Activated CD8-positive, alpha-beta memory T cell treated with anti-CD3 and anti-CD28 coated beads, Interleukin-2, amount 50 U/mL, for 24 hours (primary cell): Measurements from ENCODE around the gene STIM1.

ENCODE experiments used
- DNase-seq: peaks from one replicate; pipeline ENCODE4 v3.0.0-alpha.2; 2020; ENCODE audit errors: extremely low read depth

The STIM1 gene

DNA sequence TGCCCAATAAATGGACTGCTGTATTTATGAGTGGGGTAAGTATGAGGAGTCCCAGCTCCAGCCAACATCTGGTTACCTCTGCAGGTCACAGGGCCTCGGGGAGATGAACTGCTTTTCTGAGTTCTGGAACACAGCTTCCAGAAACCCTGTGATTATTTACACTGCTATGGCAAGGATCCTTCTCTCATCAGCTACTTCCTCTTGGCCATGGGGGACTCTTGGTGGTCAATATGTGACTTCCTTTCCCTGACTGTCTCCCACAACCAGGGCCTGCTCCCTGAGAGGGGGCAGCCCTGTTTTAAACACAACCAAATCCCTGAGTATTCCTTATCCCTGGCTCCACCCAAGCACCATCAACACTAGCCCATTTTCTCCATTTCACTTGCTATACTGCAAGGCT is 24.7 kb upstream of the STIM1 start:
- no peak for DNase-seq

GRCh38 chr11:3831378-3832239 is 23.9 kb upstream of the STIM1 start:
- no peak for DNase-seq

- no peak for DNase-seq
These were observed 22.6 kb upstream of the STIM1 start for GRCh38 chr11:3832816-3833215.

DNA sequence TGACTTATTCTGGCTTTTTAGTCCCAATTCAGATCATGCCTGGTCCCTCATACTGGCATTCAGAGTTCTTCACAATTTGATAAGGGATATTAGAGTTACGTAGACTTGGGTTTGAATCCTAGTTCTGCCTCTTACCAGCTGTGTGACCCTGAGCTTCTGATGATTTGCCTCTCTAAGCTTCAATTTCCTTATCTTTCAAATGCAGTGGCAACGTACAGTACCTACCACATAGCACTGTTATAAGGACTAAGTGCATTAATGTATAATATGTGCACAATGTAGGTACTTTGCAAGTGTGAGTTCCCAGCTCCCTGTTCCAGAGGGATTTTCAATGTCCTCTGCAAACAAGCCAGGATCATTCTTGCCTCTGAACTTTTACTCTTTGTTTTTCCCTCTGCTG is 22.0 kb upstream of the STIM1 start:
- DNase-seq = no peak

DNA sequence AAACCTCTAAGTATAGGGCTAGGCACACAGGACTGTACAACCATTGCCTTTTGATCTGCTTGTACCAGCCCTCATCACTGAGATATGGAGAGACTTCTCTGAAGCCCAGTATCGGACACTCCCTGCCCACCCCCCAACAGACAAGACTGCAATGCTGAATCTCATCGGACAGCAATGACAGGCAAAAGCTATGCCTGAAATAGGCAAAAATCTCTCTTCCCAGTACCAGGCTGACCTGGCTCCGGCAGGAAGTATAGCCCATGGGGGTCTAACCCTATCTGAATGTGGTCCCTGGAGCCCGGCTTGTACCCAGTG is 21.2 kb upstream of the STIM1 start:
- no peak for DNase-seq

- DNase-seq = no peak
These were observed 20.6 kb upstream of the STIM1 start for GRCh38 chr11:3834664-3835461.

DNA sequence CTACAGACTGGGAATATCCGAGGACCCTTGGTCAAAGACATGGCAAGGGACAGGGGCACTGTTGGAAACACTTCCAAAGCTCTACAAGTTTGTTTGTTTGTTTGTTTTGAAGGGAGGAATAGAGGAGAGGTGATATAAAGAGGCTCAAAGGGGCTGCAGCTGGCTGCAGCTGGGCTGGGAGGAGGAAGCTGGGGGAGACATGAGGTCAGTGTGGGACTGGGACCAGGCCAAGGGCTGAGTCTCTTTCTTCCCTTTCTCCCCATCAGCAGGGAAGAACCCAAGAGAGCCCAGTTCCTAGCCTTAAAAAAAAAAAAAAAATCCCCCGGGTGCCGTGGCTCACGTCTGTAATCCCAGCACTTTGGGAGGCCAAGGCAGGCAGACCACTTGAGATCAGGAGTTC is 19.7 kb upstream of the STIM1 start:
- DNase-seq = no peak

DNA sequence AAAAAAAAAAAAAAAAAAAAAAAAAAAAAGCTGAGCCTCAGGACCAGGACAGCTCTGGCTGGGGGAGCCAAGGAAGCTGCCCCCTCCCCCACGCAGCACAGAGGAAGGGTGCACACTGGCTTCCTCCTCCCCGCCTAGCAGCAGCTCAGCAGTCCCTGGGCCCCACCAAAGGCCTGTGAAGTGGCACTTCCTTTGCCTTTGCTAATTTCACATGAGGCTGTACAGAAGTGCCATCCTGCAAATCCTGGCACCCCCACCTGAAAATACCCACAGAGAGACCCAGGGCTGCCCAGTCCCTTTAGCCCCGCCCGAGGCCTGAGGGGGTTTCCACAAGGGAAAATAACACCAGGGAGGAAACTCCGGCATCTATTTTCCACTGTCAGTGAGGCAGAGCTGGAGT is 18.6 kb upstream of the STIM1 start:
- DNase-seq = no peak

- no peak for DNase-seq
These were observed 17.7 kb upstream of the STIM1 start for GRCh38 chr11:3837793-3838192.

- no peak for DNase-seq
These were observed 17.0 kb upstream of the STIM1 start for GRCh38 chr11:3838504-3838903.

DNA sequence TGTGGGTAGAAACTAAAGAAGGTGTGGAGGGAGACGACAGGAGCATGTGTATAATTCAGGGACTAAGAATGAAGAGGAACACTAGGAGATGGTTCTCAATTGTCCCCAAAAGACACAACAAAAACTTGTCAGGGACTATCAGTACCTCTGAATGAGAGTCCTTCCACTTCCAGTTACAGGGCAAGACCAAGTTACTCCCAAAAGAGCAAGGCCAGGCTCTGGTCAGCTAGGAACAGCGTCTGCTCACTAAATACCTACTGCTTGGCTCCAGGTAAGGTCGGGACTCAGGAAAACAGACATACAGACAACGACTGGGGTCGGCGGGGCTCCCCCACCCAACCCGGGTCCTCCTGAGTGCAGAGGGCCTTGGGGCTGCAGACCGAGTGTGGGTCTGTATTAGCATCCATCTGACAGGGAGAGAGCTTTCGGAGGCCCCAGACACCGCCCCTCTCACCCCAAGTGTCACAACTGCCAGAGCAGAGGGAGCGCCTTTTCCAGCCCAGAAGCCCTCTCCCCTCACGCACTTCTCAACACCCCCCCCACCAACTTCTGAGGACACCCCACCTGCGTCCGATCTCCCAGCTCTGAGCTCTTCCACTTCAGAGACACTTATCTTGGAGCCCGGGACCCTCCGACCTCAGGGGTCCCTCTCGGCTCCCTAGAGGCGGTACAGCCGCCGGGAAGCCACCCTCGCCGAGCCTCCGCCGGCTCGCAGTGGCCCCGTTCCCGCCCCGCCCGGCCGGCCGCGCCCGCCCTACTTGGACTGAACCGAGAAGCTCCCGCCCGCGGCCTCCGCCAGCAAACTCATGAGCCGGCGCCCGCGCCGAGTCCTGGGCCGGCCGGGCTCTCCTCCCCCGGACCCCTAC is 15.2 kb upstream of the STIM1 start:
- DNase-seq = no peak

DNA sequence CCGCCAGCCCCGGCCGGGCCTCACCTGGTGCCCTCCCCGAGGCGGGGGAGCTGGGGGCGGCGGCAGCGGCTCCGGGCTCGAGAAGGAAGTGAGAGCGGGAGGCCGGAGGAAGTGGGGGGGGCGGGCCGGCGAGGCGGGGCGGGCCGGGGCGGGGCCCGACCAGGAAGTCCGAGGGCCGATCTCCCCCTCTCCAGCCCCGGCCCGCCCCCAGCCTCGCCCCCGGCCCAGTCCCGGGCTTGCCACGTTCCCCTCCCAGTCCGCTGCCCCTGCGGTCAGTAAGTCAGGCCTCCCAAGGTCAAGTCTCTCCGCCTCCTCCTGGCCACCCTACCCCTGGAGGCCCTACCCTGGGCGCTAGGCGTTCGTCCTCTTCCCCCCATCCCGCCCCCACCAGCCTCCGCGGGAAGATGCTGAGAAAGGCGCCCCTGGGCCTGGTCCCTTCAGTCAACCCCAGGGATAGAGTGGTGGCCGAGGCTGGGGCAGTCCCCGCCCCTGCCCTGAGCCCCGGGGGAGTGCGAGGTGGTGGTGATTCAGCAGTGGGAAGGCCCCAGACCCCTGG is 14.5 kb upstream of the STIM1 start, which contains the start of gene RHOG:
RHOG (minus strand) TSS at position 90 of the 556 bp plus-strand sequence. CDS start 12,821 bp downstream, outside the sequence.
- DNase-seq = no peak

DNA sequence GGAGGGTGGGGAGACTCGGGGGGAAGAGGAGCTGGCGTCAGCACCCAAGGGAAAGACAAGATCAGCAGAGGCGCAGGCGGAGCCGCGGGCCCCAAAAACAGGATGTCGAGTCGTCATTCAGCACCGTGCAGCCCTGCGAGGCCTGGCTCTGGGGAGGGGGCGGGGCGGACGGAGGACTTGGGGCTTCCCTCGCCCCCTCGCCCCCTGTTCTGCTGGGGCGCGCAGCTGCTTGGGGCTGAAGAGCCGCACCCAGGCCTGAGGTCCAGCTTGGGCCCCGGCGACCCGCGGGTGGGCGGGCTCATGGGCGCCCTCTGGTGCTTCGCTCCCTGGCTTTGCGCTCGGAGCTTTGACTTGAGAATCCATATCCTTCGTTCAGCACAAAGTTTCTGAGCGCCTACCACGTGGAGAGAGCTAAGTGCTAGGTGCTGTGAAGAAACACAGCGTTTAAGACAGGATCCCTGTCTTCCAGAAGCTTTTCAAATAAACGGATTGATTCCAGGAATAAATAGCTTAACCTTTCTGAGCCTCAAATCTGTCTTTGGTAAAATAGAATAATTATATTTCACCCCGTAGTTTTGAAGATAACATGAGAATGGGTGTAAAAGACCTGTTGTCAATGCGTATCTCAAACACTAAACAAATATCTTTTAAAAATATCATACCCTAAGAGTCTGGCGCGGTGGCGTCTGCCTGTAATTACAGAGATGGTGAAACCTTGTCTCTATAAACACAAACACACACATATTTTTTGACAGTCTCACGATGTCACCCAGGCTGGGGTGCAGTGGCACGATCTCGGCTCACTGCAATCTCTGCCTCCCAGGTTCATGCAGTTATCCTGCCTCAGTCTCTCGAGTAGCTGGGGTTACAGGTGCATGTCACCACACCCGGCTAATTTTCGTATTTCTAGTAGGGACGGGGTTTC is 13.8 kb upstream of the STIM1 start:
- peak; percentile 84 for DNase-seq

DNA sequence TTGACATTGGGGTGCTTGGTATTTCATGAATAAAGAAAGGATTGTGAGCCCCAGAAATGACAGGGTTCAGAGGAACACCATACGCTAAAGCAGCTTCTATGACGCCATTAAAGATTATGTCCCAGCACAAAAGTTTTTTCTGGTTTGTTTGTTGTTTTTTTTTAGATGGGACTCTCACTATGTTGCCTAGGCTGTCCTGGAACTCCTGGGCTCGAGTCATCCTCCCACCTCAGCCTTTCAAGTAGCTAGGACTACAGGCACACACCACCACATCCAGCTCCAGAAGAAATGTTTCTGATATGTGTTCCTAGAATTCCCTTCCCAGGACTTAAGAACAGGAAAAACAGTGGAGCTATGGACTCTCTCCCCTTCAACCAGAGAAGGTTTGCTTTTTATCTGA is 12.1 kb upstream of the STIM1 start:
- no peak for DNase-seq

DNA sequence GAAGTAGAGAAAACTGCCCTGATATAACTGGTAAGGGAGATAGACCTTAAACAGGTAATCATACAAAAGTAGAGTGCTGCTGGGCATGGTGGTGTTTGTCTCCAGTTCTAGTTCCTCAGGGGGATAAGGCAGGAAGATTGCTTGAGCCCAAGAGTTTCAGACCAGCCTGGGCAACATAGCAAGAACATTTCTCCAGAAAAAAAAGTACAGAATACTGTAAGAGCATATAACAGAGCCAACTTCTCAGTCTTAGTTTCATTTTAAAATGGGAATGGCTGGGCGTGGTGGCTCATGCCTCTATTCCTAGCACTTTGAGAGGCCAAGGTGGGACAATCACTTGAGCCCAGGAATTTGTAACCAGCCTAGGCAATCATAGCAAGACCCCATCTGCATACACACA is 10.2 kb upstream of the STIM1 start:
- no peak for DNase-seq

GRCh38 chr11:3845670-3846069 is 9.8 kb upstream of the STIM1 start:
- no peak for DNase-seq

- DNase-seq = no peak
These were observed 6.1 kb upstream of the STIM1 start for GRCh38 chr11:3849297-3849874.

DNA sequence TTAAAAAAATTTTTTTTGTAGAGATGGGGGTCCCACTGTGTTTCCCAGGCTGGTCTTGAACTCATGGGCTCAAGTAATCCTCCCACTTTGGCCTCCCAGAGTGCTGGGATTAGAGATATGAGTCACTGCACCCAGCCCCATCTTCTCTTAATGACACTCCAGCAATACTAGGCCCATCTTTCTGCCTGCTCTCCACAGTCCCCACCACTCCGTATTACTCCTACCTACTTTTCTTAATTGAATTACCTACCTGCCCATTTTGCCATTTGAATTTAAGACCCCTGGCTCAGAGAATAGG is 2.0 kb upstream of the STIM1 start:
- DNase-seq = no peak

- no peak for DNase-seq
These were observed 1.4 kb upstream of the STIM1 start for GRCh38 chr11:3853899-3854659.

DNA sequence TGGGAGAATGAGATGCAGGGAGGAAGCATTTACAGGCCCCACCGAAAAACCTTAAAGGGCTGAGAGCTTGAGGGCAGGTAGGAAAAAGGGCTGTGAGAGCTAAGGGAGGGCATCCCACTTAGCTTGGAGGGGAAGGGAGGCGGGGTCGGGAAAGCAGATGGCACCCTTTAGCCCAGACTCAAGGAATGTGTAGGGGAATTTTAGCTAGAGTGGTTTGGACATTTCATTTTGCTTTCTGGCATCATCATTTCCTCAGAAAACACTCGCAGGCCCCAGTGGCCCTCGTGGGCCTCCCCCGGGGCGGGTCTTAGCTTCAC is 846 bp upstream of the STIM1 start:
- no peak for DNase-seq
